H4 (cell line): ENCODE measurements around the gene MYO10. TPM values are rescaled to one million over a fixed set of nuclear protein-coding genes. Genes with fewer than 3 reads are reported as not detected.

ENCODE experiments used
- DNase-seq: peaks from one replicate; pipeline ENCODE4 v3.0.0-alpha.2; 2015; ENCODE audit warnings: low spot score
- total RNA-seq: library from RNA; depleted of rRNA; stranded (reverse); fragments of >200 nt; shearing (Covaris generic); gene quantifications from 2 replicates; pipeline ENCODE4 v1.2.3, GENCODE V29; 2014

Gene MYO10
- total RNA-seq, 1 experiment from 2014 or later: 34.7 TPM

DNA sequence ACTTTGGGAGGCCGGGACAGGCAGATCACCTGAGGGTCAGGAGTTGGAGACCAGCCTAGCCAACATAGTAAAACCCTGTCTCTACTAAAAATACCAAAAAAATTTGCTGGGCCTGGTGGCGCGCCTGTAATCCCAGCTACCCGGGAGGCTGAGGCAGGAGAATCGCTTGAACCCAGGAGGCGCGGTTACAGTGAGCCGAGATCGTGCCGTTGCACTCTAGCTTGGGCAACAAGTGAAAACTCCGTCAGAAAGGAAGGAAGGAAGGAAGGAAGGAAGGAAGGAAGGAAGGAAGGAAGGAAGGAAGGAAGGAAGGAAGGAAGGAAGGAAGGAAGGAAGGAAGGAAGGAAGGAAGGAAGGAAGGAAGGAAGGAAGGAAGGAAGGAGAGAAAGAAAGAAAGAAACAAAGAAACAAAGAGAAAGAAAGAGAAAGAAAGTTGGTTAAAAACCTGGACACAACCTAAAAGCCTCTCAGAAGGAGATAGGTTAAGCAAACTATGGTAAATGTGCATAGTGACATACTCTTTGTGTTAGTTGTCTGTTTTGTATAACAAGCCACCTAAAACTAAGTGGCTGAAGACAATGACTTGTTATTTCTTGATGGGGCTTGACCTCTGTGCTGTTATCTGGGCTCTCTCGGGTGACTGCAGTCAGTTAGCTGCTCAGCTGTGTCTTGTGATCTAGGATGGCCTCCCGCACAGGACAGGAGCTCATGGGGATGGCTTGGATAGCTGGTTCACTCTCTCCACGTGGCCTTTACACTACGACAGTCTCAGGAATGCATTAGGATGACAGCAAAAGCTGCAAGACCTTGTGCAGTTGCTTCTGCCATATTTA is 8.0 kb upstream of the MYO10 start:
- no peak for DNase-seq

DNA sequence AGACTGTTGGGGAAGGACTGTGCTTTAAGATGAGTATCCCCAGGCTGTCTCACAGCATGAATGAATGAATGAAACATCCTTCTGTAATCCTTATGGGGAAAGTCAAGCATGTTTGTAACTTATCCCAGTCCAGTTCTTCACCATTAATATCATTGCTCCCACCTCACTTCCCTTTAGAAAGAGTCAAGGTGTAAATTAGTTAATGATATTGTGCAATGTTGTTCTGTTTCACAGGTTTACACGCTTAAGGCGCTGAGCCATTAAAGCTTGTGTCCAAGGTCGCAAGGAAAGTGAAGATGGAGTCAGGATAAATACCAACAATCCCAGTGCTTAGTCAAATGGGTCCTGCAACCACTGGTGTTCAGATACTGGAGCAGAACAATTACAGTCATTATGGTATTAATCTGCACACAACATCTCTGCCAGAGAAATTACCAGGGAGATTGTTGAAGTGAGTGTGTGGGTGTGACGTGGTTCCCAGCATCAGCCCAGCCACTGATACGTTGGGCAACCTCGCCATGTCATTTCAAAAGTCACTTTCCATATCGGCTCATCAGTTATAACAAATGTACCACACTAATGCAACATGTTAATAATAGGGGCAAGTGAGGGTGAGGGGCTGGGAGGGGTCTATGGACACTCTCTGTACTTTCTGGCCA is 1.5 kb upstream of the MYO10 start:
- DNase-seq: no peak

DNA sequence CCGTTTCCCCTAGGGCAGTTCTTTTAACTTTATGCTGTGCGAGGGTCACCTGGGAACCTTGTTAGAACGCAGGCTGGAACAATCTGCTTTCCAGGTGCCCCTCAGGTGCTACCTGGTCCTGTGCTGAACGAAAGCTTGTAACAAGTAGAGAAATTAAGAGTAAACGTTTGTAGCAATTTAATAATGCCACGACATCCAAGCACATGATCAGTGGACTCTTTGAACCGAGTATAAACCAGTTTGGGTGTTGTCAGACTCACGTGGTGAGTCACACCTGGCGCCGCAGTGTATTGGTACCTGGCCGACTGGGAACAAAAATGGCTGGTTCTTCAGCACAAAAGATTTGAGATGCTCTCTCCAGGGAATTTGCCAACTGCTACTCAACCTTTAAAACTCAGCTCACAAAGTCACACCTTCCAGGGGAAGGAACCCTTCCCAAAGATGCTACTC is 926 bp upstream of the MYO10 start:
- no peak for DNase-seq

DNA sequence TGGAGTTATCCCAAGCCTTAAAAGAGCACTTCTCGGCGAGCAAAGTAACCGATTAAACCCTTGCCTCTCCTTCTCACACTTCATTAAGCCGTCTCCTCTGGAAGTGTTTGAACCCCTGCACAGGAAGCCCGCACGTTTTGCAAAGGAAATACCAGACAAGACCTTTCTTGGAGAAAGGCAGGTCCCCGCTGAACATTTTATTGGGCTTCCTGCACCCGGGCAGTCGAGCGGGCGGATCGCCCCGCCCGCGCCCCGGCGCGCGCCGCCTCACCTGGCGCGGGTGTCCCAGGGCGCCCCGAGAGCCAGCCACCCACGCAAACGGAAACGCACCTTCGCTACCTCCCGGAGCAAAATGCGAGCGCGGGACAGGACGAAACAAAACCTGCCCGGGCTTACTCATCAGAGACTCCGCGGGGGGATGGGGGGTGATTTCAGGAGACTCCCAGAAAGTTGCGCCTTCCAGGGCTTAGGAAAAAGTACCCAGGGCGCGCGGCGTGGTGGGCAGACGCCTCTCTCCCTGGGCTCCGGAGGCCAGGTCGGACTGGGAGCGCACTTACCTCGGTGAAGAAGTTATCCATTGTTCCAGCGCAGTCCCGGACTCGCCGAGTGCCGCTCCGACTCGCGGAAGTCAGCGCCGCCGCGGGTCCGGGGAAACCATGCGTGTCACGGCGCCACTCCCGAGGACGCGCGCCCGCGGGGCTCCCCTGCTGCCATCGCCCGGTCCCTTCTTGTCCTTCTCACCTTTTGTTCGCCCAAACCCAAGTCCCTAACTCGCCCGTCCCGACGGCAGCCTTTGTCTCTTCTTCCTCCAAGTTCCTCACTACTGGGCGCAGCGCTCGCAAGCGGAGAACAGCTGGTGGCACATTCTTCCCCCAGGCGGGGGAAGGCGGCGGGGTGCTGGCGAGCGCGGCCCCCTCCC is 598 bp downstream of the MYO10 start:
- peak; percentile 23 for DNase-seq

- peak; percentile 40 for DNase-seq
Observed at GRCh38 chr5:16934677-16935153, 1.4 kb downstream of the MYO10 start.

GRCh38 chr5:16934123-16934522 is 2.0 kb downstream of the MYO10 start:
- peak; percentile 77 for DNase-seq

- no peak for DNase-seq
Observed at GRCh38 chr5:16933337-16933736, 2.8 kb downstream of the MYO10 start.

- no peak for DNase-seq
Observed at GRCh38 chr5:16932401-16932800, 3.7 kb downstream of the MYO10 start.

DNA sequence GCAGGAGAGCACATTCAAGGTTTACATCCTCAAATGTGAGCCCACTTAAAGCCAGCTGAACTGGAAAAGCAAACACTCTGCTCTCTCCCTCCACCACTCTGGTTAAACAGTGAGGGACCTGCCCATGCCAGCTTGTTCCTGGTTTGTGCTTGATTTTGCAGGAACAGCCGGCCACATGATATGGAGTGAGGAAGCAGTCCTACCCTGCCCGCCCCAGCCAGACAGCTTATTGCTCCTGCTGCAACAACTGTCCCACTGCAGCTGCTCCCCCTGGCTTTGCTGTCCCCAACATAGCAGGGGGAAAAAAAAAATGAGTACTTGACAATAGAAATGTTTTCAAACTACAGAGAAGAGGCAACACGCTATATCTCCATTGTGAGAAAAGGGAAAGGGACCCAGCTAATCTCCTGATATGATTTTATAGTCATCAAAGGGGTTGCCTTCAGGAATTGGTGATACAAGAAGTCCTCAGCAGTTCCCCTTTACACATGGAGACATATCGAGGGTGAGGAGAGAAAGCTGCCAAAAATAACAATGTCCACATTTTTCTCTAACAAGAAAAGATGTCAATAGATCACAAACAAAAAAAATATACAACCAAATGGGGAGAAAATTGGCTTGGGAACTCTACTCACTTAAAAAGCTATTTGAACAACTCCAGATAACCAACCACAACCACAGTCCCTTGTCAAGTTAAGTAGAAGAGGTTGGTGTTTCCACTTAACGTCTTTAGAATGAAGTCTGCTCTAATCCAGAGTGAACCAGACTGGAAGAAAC is 4.6 kb downstream of the MYO10 start:
- DNase-seq: no peak

GRCh38 chr5:16930496-16930895 is 5.6 kb downstream of the MYO10 start:
- no peak for DNase-seq

- DNase-seq: no peak
Observed at GRCh38 chr5:16929831-16930230, 6.3 kb downstream of the MYO10 start.

- no peak for DNase-seq
Observed at GRCh38 chr5:16929347-16929746, 6.7 kb downstream of the MYO10 start.

DNA sequence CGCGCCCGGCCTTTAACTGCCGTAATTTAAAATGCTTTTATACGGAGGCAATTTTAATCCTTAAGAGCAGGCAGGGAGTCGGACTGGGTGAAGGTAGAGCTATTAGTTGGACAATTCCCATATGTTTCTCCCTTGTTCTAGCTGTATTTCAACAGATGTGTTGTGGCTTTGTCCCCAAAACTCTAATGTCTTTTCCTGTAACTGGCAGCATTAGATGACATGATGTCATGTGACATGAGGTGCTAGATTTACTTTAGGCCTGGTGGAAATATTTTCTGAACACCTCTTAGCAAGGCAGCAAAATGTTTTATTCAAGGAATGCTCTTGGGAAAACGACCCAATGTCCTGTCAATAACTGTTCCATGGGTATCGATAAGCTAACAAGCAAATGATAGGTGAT is 8.5 kb downstream of the MYO10 start:
- DNase-seq: no peak

DNA sequence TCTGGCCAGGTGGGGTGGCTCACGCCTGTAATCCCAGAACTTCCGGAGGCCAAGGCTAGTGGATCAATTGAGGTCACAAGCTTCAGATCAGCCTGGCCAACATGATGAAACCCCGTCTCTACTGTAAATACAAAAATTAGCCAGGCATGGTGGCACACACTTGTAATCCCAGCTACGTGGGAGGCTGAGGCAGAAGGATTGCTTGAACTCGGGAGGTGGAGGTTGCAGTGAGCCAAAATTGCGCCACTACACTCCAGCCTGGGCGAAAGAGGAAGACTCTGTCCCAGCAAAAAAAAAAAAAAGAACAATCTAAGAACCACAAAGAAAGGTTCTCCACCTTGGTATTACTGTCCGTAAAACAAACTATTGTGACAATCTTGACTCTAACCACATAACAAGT is 9.7 kb downstream of the MYO10 start:
- no peak for DNase-seq

DNA sequence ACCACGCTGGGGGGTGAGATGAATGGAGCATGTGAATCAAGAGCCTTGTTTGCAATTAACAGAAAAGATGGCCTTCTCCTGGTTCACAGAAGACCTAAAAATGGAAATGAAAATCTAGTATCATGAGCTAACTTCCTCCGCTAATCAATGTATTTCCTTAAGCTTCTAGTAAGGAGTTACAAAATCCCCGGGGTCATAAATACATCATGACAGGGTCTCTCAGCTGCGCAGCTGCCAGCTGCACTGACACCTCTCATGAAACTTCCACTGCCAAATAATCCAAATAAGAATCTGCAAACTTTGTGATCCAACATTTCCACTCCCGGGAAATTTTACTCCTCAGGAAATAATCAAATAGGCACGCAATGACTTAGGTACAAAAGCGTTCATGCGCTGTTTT is 11.9 kb downstream of the MYO10 start:
- no peak for DNase-seq

DNA sequence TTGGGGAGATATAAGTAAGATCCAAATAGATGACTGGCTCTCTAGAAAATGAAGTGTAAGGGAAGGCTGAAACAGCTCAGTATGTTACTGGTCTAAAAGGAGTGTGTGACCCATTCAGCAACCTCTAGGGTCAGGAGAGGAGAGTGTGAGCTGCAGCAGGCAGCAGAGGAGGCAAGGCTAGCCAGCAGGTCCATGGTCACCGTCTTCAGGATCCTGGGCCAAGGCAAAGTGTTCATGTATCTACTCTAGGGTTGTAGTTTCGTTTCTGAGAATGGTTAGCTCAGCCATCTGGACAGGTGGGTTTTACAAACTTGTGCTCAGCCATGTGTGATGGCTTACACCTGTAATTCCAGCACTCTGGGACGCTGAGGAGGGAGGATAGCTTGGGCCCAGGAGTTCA is 13.7 kb downstream of the MYO10 start:
- DNase-seq: no peak

DNA sequence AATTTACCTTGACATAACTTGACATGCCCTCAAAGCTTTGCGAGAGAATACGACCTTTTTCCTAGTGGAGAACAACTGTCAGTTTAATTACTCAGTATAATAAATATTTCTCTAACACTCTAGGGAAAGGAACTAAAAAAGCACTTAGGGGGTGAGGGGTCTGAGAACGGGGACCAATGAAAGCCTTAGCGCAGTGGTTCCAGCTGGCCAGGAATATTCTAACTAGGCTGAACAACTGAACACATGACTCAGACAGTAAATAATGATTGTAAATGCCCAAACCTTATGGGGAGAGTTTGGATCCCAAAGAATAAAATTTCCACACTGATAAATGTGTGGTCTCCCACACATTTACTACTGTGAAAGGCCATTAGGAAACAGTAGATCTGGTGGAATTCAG is 14.9 kb downstream of the MYO10 start:
- no peak for DNase-seq

GRCh38 chr5:16920109-16920816 is 15.8 kb downstream of the MYO10 start:
- no peak for DNase-seq

DNA sequence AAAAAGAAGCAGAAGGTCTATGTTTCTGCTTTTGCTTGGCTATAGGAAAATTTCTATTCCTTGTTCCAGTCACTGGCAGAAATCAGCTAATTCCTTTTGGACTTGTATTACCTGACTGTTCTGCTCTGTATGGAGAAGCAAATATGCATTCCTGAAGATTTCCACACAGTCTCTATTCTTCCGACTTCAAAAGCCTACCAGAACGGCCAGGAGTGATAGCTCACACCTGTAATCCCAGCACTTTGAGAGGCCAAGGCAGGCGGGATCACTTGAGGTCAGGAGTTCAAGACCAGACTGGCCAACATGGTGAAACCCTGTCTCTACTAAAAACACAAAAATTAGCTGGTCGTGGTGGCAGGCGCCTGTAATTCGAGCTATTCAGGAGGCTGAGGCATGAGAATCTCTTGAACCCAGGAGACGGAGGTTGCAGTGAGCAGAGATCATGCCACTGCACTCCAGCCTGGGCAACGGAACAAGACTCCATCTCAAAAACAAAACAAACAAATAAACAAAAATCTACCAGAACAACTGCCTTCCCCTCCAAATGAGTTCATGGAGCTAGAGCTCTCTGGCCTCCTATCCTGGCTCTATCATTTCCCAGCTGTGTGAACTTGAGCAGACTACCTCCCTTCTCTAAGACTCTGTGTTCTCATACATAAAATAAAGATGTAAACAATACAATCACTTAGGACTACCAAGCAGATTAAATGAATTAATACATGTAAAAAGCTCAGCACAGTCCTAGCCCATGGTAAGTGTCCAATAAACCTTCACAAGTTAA is 17.0 kb downstream of the MYO10 start:
- DNase-seq: no peak

- no peak for DNase-seq
Observed at GRCh38 chr5:16918156-16918555, 17.9 kb downstream of the MYO10 start.
